ENCODE measurements around the gene NID1.
"Not testable (repeated sequence)": the region's sequence is repeated elsewhere in the genome, so short reads cannot be mapped to it uniquely, and the experiment has no call there.

NID1 gene

GRCh38 chr1:236023926-236024565 is 40.8 kb downstream of the NID1 start:
- no peak for DNase-seq

GRCh38 chr1:236021424-236022135 is 43.3 kb downstream of the NID1 start:
- no peak for DNase-seq

DNA sequence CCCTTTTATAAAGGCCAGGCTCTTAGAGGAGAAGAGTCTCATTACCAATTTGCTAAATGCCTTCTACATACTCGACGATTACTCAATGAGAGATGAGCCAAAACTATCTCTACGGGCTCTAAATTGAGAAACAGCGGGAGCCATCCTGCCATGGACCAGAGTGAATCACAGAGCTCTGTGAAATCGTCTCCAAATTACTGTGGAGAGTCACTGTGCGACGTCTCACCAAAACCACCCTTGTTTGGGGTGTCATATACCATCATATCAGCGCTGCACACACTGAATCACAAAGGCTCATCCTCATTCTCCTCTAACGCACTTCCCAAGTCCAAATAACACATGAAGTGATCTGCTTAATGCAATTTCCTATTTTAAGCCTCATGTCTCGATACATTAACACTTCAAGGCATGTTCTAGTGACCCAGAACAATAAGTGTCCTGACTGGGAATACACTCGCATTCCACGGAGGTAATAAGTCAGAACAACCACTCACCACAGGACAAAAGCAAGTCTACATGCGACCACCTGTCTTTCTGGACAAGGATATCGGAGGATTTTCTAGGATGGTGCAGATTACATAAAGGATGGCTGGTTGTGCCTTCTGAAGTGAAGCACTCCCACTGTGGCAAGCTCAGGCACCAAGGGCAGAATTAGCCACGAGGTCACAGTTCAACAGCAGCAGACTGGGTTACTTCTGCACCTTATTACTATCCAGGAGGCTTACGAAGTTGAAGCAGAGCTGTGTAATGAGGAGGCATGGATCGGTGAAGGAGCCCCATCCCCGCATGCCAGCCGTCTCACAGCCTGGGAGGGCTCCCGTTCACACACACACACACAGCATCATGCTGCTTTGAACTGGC is 44.3 kb downstream of the NID1 start:
- DNase-seq: no peak

DNA sequence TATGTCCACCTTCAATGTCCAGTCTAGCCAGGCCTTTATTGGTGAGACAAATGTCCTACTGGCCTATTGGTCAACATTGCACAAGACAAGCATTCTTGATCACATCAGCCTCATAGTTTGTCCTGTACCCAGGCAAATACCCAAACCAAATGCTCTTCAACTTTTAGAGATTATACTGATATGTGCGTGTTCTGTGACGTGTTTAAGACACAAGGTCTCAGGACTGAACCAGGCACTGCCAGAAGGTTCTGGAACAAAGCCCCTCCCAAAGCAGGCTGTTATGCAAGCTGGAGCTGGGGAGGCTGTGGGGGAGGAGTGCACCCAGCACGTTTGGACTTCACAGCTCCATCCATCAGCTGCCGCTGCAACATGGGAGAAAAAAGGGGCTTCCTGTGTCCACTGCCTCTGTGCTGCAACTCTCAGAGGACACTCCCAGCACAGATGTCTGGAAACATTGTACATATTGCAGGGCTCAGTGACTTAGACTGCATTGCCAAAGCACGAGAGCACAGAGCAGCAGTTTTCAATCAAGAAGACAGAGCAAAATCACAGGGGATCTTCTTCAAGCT is 45.9 kb downstream of the NID1 start:
- no peak for DNase-seq

- no peak for DNase-seq
Observed at GRCh38 chr1:236016782-236017400, 48.0 kb downstream of the NID1 start.

GRCh38 chr1:236016083-236016482 is 48.8 kb downstream of the NID1 start:
- DNase-seq: no peak

- no peak for DNase-seq
Observed at GRCh38 chr1:236015539-236015938, 49.4 kb downstream of the NID1 start.

DNA sequence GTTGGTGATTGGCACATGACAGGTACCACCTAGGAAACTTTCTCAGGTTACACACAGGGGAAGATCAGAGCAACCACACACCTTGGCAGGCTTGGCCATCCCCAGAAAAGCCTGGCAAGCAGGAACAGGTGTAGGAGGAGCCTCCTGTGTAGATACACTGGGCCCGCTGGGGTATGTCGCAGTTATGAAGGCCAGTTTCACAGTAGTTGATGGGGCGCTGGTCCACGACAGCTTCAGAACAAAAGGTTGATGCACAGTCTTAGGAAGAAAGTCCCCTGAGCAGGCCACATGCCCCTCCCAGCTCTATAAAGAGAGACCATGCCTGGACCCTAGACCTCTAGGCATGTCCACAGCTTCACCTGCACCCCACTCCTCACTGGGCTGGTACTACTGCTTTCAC is 51.6 kb downstream of the NID1 start:
- DNase-seq: no peak

DNA sequence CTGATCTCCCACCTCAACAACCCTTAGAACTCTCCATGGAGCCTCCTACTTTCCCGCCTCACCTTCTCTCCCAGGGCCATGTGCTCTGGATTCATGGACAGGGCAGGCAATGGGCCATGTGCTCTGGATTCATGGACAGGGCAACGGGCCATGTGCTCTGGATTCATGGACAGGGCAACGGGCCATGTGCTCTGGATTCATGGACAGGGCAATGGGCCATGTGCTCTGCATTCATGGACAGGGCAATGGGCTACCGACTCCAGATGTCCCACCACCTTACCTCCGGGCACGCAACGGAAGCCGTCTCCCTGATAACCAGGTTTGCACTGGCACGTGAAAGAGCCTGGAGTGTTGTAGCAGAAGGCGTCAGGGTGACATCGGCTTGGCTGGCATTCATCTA is 53.2 kb downstream of the NID1 start:
- no peak for DNase-seq

DNA sequence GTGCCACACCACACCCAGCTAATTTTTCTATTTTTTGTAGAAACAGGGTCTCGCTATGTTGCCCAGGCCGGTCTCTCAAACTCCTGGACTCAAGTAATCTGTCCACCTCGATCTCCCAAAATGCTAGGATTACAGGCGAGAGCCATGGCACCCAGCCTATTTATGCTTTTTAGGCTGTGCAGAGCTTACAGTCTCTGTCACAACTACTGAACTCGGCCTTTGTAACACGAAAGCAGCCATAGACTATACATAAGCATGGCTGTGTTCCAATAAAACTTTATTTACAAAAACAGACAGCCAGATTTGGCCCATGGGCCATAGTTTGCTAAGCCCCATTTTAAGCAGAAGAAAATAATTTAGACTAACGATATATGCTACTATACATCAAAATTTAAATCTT is 54.4 kb downstream of the NID1 start:
- no peak for DNase-seq

- DNase-seq: no peak
Observed at GRCh38 chr1:236009857-236010256, 55.0 kb downstream of the NID1 start.

GRCh38 chr1:236009191-236009590 is 55.7 kb downstream of the NID1 start:
- DNase-seq: no peak

GRCh38 chr1:236007781-236008180 is 57.1 kb downstream of the NID1 start:
- DNase-seq: no peak

- not testable (repeated sequence) for DNase-seq
Observed at GRCh38 chr1:236003058-236003457, 61.8 kb downstream of the NID1 start.

GRCh38 chr1:236002572-236002971 is 62.3 kb downstream of the NID1 start:
- no peak for DNase-seq

DNA sequence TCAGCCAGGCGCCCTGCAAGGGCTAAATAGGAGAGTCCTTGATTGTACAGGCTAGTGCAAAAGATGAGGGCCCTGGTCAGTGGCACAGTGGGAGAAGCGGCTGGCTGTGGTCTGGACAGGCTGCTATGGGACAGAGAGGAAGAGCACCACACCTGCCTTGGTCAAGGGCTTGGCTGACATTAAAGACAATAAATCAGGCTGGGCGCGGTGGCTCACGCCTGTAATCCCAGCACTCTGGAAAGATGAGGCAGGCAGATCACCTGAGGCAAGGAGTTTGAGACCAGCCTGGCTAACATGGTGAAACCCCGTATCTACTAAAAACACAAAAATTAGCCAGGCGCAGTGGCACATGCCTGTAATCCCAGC is 62.9 kb downstream of the NID1 start:
- no peak for DNase-seq

DNA sequence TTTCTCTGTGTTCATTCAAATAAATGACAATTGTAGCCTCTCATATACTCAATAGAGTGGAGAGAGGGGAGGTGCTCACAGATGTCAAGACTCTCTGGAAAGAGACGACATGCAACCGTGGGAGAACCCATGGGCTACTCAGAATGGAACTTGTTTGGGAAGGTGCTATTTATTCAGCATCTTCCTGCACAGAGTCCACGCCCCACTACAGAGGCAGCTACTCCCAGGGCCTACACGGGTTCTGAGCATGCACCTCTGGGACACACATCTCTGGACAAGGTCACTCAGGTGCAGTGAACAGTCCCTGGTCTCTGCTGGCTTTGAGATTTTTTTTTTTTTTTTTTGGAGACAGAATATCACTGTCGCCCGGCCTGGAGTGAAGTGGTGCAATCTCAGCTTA is 64.1 kb downstream of the NID1 start:
- no peak for DNase-seq

DNA sequence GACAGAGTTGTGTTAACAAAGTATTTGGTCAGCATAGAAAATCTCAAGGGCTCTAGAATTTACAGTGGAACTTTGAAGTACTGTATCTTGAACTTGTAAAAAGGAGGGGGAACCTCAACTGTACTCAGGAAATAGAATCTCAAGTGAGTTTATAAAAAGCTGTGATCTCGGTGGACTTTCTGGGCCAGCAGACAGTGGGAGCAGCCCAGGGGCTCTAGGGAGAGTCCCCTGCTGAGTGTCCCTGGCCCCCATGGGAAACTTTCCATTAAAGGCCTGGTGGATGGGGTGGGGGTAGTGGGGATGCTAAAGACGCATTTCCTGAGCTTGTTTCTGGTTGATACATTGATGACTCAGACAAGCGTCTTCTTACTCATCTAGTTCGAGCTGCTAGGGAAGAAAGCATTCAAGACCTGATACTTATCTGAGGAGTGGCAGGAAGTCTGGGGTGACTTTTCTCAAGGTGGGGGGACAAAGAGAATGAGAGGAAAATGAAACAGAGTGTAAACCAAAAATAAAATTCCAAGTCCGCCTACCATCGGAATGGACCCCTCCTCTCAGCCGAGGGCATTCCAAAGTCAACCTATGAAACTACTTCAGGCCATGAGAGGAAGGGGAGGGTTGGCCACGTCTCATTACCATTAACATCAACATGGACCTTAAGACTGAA is 65.5 kb downstream of the NID1 start:
- DNase-seq: peak; percentile 61

DNA sequence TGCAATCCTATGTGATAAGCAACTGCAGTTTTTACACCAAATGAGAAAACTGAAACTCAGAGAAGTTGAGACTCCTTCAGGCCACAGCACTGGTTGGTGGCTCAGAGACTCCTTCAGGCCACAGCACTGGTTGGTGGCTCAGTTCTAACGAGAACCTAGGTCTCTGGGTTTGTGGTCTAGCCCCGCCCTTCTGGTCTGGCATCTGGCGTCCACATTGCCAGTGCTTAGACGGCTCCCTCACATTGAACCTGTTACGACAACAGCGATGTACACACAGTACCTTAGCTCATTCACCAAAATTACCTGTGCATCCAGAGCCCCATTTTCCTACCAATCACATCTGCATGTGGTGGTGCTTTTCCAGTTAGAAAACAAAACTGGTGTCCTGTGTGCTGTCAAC is 66.1 kb downstream of the NID1 start:
- peak; percentile 21 for DNase-seq

DNA sequence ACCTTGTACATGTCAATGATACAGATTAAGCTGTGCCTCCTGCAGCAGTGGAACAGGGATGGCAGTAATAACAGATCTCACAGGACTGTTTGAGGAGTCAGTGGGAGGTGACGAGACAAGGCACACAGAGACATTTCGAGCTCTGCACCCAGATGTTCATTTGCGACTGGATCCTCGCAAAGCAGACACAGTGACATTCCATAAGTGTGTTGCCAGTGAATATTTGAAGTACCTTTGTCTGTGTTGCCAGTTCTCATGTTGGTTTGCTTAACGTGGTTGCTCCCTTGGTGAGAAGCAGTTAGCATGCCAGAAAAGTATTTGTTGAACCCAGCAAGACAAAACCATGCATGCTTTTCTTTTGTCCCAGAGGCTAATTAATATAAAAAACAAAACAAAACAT is 67.0 kb downstream of the NID1 start:
- DNase-seq: no peak

- no peak for DNase-seq
Observed at GRCh38 chr1:235997049-235997448, 67.8 kb downstream of the NID1 start.

GRCh38 chr1:235996048-235996785 is 68.7 kb downstream of the NID1 start:
- DNase-seq: no peak
